Suprapubic skin (tissue), 4 donors: ENCODE measurements around the gene MCM9.

Experiments
- EP300 ChIP-seq: sonication (generic); formaldehyde crosslinking; IDR thresholded peaks from one replicate; pipeline ENCODE4 v1.6.1; 2017; ENCODE audit warnings: antibody characterized with exemption
- POLR2A ChIP-seq, 2 donors: fragments of 450-650 bp; IDR thresholded peaks; one replicate each; pipeline ENCODE4 v1.6.1; 2017; ENCODE audit warnings: antibody characterized with exemption in 2 of 2, mild to moderate bottlenecking in 2 of 2, moderate library complexity in 2 of 2
- POLR2AphosphoS5 ChIP-seq, 3 donors: sonication (generic); formaldehyde crosslinking; IDR thresholded peaks; one replicate each; pipeline ENCODE4 v1.6.1; 2017; ENCODE audit warnings: antibody characterized with exemption in 3 of 3
- TF ChIP-seq, protein P1 (sequence below), 2 donors: fragments of 200-600 bp in 1 of 2; fragments of 450-650 bp in 1 of 2; sonication (generic) in 1 of 2; IDR thresholded peaks; one replicate each; pipeline ENCODE4 v1.5.1; 2016 to 2019; ENCODE audit warnings: antibody characterized with exemption in 2 of 2, mild to moderate bottlenecking in 1 of 2, moderate library complexity in 1 of 2

DNA sequence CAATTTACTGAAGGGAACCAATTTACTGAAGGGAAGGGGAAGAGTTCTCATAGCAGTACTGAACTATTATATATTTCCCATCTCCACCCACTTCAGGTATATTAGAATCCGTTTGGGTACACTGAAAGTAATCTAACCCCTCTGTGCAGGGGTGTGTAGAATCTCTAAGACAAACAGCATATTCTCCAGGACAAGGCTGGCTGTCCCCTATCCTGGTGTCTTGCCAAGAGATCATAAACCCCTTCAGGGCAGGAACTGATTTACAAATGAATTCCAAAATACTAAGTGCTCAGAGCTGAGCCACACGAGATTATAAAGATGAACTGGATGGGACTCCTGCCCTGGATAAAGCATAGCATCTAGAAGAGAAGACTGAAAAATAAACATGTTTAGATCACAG, 31.8 kb downstream of the MCM9 start:
- TF ChIP-seq, protein P1, sequence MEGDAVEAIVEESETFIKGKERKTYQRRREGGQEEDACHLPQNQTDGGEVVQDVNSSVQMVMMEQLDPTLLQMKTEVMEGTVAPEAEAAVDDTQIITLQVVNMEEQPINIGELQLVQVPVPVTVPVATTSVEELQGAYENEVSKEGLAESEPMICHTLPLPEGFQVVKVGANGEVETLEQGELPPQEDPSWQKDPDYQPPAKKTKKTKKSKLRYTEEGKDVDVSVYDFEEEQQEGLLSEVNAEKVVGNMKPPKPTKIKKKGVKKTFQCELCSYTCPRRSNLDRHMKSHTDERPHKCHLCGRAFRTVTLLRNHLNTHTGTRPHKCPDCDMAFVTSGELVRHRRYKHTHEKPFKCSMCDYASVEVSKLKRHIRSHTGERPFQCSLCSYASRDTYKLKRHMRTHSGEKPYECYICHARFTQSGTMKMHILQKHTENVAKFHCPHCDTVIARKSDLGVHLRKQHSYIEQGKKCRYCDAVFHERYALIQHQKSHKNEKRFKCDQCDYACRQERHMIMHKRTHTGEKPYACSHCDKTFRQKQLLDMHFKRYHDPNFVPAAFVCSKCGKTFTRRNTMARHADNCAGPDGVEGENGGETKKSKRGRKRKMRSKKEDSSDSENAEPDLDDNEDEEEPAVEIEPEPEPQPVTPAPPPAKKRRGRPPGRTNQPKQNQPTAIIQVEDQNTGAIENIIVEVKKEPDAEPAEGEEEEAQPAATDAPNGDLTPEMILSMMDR (IDR thresholded peaks at IDR 0.05): no peak
- TF ChIP-seq POLR2A (IDR thresholded peaks at IDR 0.05): no peak
- no peak for TF ChIP-seq EP300
- TF ChIP-seq POLR2AphosphoS5 (IDR thresholded peaks at IDR 0.05): no peak
